Cardiac ventricle fibroblast (primary cell): ENCODE data around the gene MBNL2. TPM values are rescaled to one million over a fixed set of nuclear protein-coding genes. Genes with fewer than 3 reads are reported as not detected.

Experiments used
- total RNA-seq: library from RNA; depleted of rRNA; stranded (reverse); fragments of >200 nt; gene quantifications from 2 replicates; pipeline ENCODE4 v1.2.3, GENCODE V29; 2015

The MBNL2 gene, protein sequence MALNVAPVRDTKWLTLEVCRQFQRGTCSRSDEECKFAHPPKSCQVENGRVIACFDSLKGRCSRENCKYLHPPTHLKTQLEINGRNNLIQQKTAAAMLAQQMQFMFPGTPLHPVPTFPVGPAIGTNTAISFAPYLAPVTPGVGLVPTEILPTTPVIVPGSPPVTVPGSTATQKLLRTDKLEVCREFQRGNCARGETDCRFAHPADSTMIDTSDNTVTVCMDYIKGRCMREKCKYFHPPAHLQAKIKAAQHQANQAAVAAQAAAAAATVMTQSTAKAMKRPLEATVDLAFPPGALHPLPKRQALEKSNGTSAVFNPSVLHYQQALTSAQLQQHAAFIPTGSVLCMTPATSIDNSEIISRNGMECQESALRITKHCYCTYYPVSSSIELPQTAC
- 54.9 and 57.7 TPM in 2 replicates for total RNA-seq

DNA sequence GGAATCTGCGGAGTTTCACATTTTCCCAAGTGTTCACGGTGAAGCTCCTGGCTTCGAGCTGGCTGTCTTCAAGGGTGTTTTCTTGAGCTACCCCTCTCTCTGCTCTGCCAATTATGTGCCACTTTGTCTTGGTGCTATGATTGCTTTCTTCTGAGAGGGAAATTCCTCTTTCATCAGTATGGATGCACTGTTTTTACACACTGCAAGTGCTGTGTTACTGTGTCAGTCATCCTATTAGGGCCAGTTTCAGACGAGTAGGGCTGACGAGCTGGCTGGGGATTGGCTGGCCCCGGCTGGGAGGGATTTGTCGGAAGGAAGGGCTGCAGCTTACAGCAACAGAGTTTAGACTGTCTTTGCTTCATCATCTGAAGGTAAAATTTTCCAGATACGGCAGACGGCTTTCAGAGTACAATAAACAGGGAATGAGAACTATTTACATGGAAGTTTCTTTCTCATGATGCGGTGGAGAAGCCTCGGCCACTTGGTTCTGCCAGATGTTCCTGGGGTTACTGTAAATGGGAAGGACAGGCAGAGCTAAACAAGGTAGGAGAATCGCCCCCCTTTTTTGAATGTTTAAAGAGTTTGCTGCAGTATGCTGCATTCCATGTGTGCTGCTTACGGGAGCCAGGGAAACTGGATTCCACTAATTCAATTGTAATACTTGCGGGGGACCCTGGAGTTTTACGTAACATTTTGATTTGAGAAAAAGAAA is at the start of gene MBNL2:
MBNL2 (plus strand) TSS at position 345 of the 712 bp plus-strand sequence. CDS start 53,903 bp downstream, outside the sequence.

DNA sequence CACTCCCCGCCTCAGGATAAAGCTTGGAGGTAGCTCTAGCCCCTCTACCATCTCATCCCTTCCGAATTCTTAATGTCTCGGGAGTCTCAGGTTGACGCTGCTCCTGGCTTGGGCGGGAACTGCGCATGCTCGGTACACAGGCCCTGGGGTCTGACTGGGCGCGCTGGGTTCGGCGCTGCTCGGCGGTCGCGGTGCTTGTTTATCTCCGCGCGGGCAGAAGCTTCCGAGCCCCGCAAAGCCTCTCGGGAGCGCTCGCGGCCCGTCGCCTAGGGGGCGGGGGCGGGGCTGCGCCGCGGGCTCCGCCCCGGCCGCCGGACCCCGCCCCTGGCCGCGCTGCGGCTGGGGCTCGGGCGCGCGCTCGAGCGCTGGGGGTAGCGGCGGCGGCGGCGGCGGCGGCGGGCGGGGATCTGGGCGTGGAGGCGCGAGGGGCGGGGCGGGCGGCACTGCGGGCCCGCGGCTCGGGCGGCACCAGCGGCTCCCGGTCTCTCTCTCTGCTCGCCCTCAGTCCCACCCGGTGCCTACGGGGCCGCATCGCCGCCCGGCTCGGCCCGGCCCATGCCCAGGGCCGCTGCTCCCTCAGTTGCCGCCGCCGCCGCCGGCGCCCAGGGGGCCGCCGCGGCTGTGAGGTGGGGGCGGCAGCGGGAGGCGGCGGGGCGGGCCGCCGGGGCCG is 211.7 kb downstream of the MBNL2 start, which contains the start of gene RAP2A:
RAP2A (plus strand) TSS at position 443 of the 670 bp plus-strand sequence. CDS start 302 bp downstream, outside the sequence.

Other genes starting within 250 kb of the MBNL2 start
- gene OXGR1, start 227.9 kb upstream of the MBNL2 start, total RNA-seq, result not detected in 2 replicates
- 53.0 and 60.6 TPM in 2 replicates for gene RAP2A, start 211.8 kb downstream of the MBNL2 start, total RNA-seq